IMR-90 (cell line): Measurements from ENCODE around the gene MRTFB. TPM values are rescaled to one million over a fixed set of nuclear protein-coding genes. Genes with fewer than 3 reads are reported as not detected.

ENCODE experiments used
- ATAC-seq: fragments of 200-7000 bp; cut with Tn5 transposase; 2 replicates; pipeline ENCODE4 v1.9.1; 2020; ENCODE audit warnings: low read depth, mild to moderate bottlenecking, moderate library complexity
- BruUV-seq: library from RNA; stranded (reverse); fragments of 400-500 nt; replicated peaks from 2 replicates; lab custom pipeline; 2021; lab: Mats Ljungman, UMichigan
- CTCF ChIA-PET: fragments of 300-600 bp; formaldehyde crosslinking; extraction: SDS; loops from one replicate; lab custom pipeline; 2021; ENCODE audit warnings: antibody characterized with exemption; lab: Yijun Ruan, JAX
- POLR2A ChIA-PET: fragments of 300-600 bp; sonication (Branson Sonifier 250); formaldehyde crosslinking; loops from one replicate; lab custom pipeline; 2022; ENCODE audit warnings: antibody characterized with exemption; ENCODE audit not compliant: unreplicated experiment; lab: Charles Lee
- DNase-seq: peaks from one replicate; pipeline ENCODE4 v3.0.0; 2013
- H2AFZ ChIP-seq: replicated peaks from 2 replicates; pipeline ENCODE3; 2013; ENCODE audit warnings: low read length, mild to moderate bottlenecking; ENCODE audit not compliant: poor library complexity
- H2AK5ac ChIP-seq: 2 replicates; pipeline ENCODE4 v1.6.1; 2013; ENCODE audit warnings: low read depth, low read length, inconsistent platforms
- H2AK9ac ChIP-seq: replicated peaks from 2 replicates; pipeline ENCODE3; 2013; ENCODE audit warnings: mild to moderate bottlenecking, low read depth, low read length, moderate library complexity; ENCODE audit not compliant: poor library complexity
- H2BK120ac ChIP-seq: 2 replicates; pipeline ENCODE4 v1.6.1; 2013; ENCODE audit warnings: low read depth, low read length, inconsistent platforms
- H2BK15ac ChIP-seq: 3 replicates; pipeline ENCODE4 v1.6.1; 2013; ENCODE audit warnings: low read depth, low read length, inconsistent platforms
- H2BK20ac ChIP-seq: 2 replicates; pipeline ENCODE4 v1.6.1; 2013; ENCODE audit warnings: low read depth, mild to moderate bottlenecking, inconsistent platforms, low read length, moderate library complexity
- H2BK5ac ChIP-seq: 2 replicates; pipeline ENCODE4 v1.6.1; 2013; ENCODE audit warnings: mild to moderate bottlenecking, low read depth, low read length, inconsistent platforms; ENCODE audit not compliant: poor library complexity, severe bottlenecking
- H3K14ac ChIP-seq: replicated peaks from 2 replicates; pipeline ENCODE4 v1.6.1; 2013; ENCODE audit warnings: low read depth, low read length, inconsistent platforms
- H3K18ac ChIP-seq: 2 replicates; pipeline ENCODE4 v1.6.1; 2013; ENCODE audit warnings: low read depth, low read length, control low read depth
- H3K23ac ChIP-seq: 2 replicates; pipeline ENCODE4 v1.6.1; 2013; ENCODE audit warnings: low read depth, low read length, inconsistent platforms
- H3K27ac ChIP-seq: 2 replicates; pipeline ENCODE4 v1.5.1; 2013; ENCODE audit warnings: mild to moderate bottlenecking, control low read depth, low read length; ENCODE audit not compliant: insufficient read depth
- H3K27me3 ChIP-seq: 2 replicates; pipeline ENCODE4 v1.6.1; 2013; ENCODE audit warnings: low read length; ENCODE audit not compliant: control insufficient read depth, insufficient read depth
- H3K36me3 ChIP-seq: 2 replicates; pipeline ENCODE4 v1.6.1; 2013; ENCODE audit warnings: low read length, mixed read lengths; ENCODE audit not compliant: control insufficient read depth, insufficient read depth
- H3K4ac ChIP-seq: 2 replicates; pipeline ENCODE4 v1.6.1; 2013; ENCODE audit warnings: low read depth, low read length, inconsistent platforms
- H3K4me1 ChIP-seq: 2 replicates; pipeline ENCODE4 v1.6.1; 2013; ENCODE audit warnings: low read length, mixed read lengths; ENCODE audit not compliant: control insufficient read depth, insufficient read depth
- H3K4me2 ChIP-seq: 2 replicates; pipeline ENCODE4 v1.6.1; 2013; ENCODE audit warnings: low read depth, mild to moderate bottlenecking, control low read depth, low read length, moderate library complexity
- H3K4me3 ChIP-seq: 2 replicates; pipeline ENCODE4 v1.5.1; 2013; ENCODE audit warnings: low read depth, mild to moderate bottlenecking, control low read depth, low read length, moderate library complexity; ENCODE audit not compliant: insufficient read depth
- H3K56ac ChIP-seq: 2 replicates; pipeline ENCODE4 v1.6.1; 2013; ENCODE audit warnings: low read length, inconsistent platforms; ENCODE audit not compliant: insufficient read depth; ENCODE audit errors: extremely low read depth
- H3K79me1 ChIP-seq, 2 experiments: 2 replicates each; pipeline ENCODE4 v1.6.1; 2013; ENCODE audit warnings: low read length in 2 of 2, inconsistent platforms in 1 of 2, low read depth in 1 of 2
- H3K9ac ChIP-seq: 2 replicates; pipeline ENCODE4 v1.6.1; 2013; ENCODE audit warnings: low read depth, low read length, control low read depth
- H3K9me1 ChIP-seq: 2 replicates; pipeline ENCODE4 v1.6.1; 2013; ENCODE audit warnings: low read length, inconsistent platforms; ENCODE audit not compliant: insufficient read depth
- H3K9me3 ChIP-seq: 2 replicates; pipeline ENCODE4 v1.6.1; 2013; ENCODE audit warnings: low read length; ENCODE audit not compliant: control insufficient read depth, insufficient read depth
- H4K20me1 ChIP-seq: 2 replicates; pipeline ENCODE4 v1.6.1; 2013; ENCODE audit warnings: low read length, inconsistent platforms; ENCODE audit not compliant: insufficient read depth
- H4K5ac ChIP-seq: 2 replicates; pipeline ENCODE4 v1.6.1; 2013; ENCODE audit warnings: mild to moderate bottlenecking, low read depth, low read length, control low read depth
- H4K8ac ChIP-seq, 2 experiments: 2 replicates each; pipeline ENCODE4 v1.6.1; 2013; ENCODE audit warnings: low read depth in 2 of 2, low read length in 2 of 2, control low read depth in 1 of 2, inconsistent platforms in 1 of 2
- H4K91ac ChIP-seq: 2 replicates; pipeline ENCODE4 v1.6.1; 2013; ENCODE audit warnings: low read depth, low read length, inconsistent platforms; ENCODE audit not compliant: insufficient read depth
- CEBPB ChIP-seq: IDR thresholded peaks from 2 replicates; pipeline ENCODE4 v1.6.1; 2012; ENCODE audit warnings: low read depth, low read length, improper control_type of control experiment
- ELK1 ChIP-seq: fragments of 150-350 bp; IDR thresholded peaks from 2 replicates; pipeline ENCODE4 v1.6.1; 2016; ENCODE audit warnings: low read depth, mild to moderate bottlenecking, low read length, moderate library complexity, borderline replicate concordance
- MAFK ChIP-seq: IDR thresholded peaks from 2 replicates; pipeline ENCODE4 v1.6.1; 2012; ENCODE audit warnings: low read depth, low read length, improper control_type of control experiment
- NFE2L2 ChIP-seq: fragments of 150-350 bp; IDR thresholded peaks from 2 replicates; pipeline ENCODE4 v1.6.1; 2016; ENCODE audit warnings: low read depth, mild to moderate bottlenecking, low read length
- POLR2A ChIP-seq: IDR thresholded peaks from 2 replicates; pipeline ENCODE4 v1.6.1; 2012; ENCODE audit warnings: mild to moderate bottlenecking, low read depth, low read length
- RAD21 ChIP-seq: IDR thresholded peaks from 2 replicates; pipeline ENCODE4 v1.6.1; 2012; ENCODE audit warnings: low read length, improper control_type of control experiment
- RCOR1 ChIP-seq: IDR thresholded peaks from 2 replicates; pipeline ENCODE4 v1.6.1; 2012; ENCODE audit warnings: mild to moderate bottlenecking, low read length, improper control_type of control experiment; ENCODE audit not compliant: insufficient replicate concordance
- RFX5 ChIP-seq: IDR thresholded peaks from 2 replicates; pipeline ENCODE4 v1.8.0; 2012; ENCODE audit warnings: low read depth, mild to moderate bottlenecking, low read length, moderate library complexity
- SMC3 ChIP-seq: fragments of 150-350 bp; IDR thresholded peaks from 2 replicates; pipeline ENCODE4 v1.6.1; 2016; ENCODE audit warnings: low read depth, mild to moderate bottlenecking, antibody characterized with exemption, low read length, moderate library complexity
- WGBS, 2 experiments: methylation state at CpG; one replicate each; pipeline versions ENCODE4 v1.1.5 to v1.1.7; 2013; ENCODE audit warnings: missing lambda C conversion rate in 2 of 2; ENCODE audit not compliant: insufficient read length in 1 of 2; ENCODE audit errors: extremely low coverage in 2 of 2; 5-methylcytosine and 5-hydroxymethylcytosine counted together
- dilution Hi-C: fragments of 300-500 bp; cut with HindIII; formaldehyde crosslinking; loops from one replicate; pipeline ENCODE4 v1.14.3; 2018; ENCODE audit warnings: low sequenced_read_pairs; ENCODE audit not compliant: unreplicated experiment
- in situ Hi-C: fragments of 300-500 bp; cut with MboI; formaldehyde crosslinking; loops from 3 replicates; pipeline ENCODE4 v1.14.3; 2019; ENCODE audit warnings: low sequenced_read_pairs, inconsistent platforms, mixed read lengths
- intact Hi-C: fragments of 100-400 bp; cut with micrococcal nuclease; formaldehyde crosslinking; loops from 2 replicates; pipeline ENCODE4 v1.10.0; 2022
- polyA plus RNA-seq, 3 experiments: library from polyadenylated mRNA; depleted of rRNA; stranded (reverse); fragments of >200 nt; gene quantifications; 2 replicates each; pipeline ENCODE4 v1.2.3, GENCODE V29; 2012; ENCODE audit warnings: low replicate concordance in 1 of 3
- total RNA-seq: library from RNA; depleted of rRNA; stranded (reverse); fragments of >200 nt; gene quantifications from 2 replicates; pipeline ENCODE4 v1.2.3, GENCODE V29; 2012

Gene MRTFB
- total and polyA plus RNA-seq, 2 of the 4 experiments (the other 2 are of a cell fraction) = 4.4 to 5.4 TPM

DNA sequence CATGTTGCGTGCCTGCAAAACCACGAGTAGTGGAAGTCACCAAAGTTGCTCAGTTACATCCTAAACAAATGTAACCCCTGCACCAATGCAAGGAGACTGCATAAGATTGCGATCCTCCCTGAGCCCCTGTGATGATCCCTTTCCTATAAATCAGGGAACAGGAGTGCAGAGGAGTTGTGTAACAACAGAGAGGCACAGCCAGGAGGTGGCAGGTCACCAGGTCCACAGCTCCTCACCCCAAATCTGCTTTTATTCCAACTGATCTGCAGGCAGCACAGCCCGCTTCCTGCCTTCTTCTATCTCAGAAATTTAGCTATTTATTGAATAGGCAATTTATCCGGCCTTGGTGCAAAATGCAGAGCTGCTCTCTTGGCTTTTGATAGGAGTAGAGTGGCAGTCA lies 36.0 kb upstream of the MRTFB start:
- Histone ChIP-seq H3K4me1 (no peaks in the 10 kb centered on the region), H3K27ac (no peak overlapping the region), H2AK9ac (no peak overlapping the region), H3K9me1 (no peaks in the 10 kb centered on the region), H3K23ac (no peak overlapping the region), H4K20me1 (no peaks in the 10 kb centered on the region; the same call in 1 of the 2 replicates), H3K79me1 (no peaks in the 10 kb centered on the region), H2AK5ac (no peak overlapping the region), H3K14ac (no peak overlapping the region), H3K9me3 (no peaks in the 10 kb centered on the region), H4K91ac (no peak overlapping the region), H3K9ac (no peak overlapping the region), H3K56ac (no peak overlapping the region), H4K8ac (no peak overlapping the region), H3K4me3 (no peak overlapping the region), H3K4ac (no peak overlapping the region), H4K5ac (no peak overlapping the region), H3K18ac (no peak overlapping the region), H2BK120ac (no peak overlapping the region), H2BK20ac (no peak overlapping the region), H3K36me3 (no peaks in the 10 kb centered on the region), H3K27me3 (no peaks in the 10 kb centered on the region; the same call in 1 of the 2 replicates), H2AFZ (no peak overlapping the region), H2BK5ac (no peak overlapping the region), H3K4me2 (no peak overlapping the region), H2BK15ac (no peak overlapping the region)
- TF ChIP-seq ELK1 (no peak), POLR2A (no peak), NFE2L2 (no peak), SMC3 (no peak), RCOR1 (no peak), MAFK (no peak), RAD21 (no peak), CEBPB (no peak), RFX5 (no peak)
- intact Hi-C loops (no loop called here), dilution Hi-C loops (no loop called here), in situ Hi-C loops (no loop called here)
- WGBS, 2 experiments = no CpG with 5 or more reads among the region's 5 CpGs
- no peak for ATAC-seq
- no TSS peak for BruUV-seq
- POLR2A ChIA-PET = no interaction called here
- DNase-seq = no peak
- CTCF ChIA-PET = no interaction called here
